Measurements from ENCODE around the gene PPP6R2.

PPP6R2 gene

GRCh38 chr22:50473088-50473487 is 130.0 kb downstream of the PPP6R2 start:
- no peak for ATAC-seq (replicated peaks)
- Mint-ChIP-seq H3K4me3 (peak overlapping the region; percentile 94 to 96), H3K27me3 (no peaks in the 10 kb centered on the region), H3K27ac (peak overlapping the region; percentile 95 to 96), H3K36me3 (ENCODE audit: insufficient read depth) (peaks cover 25% of the 10 kb centered on the region), H3K4me1 (ENCODE audit: low read depth in 2 of 2) (peaks cover 39 to 57% of the 10 kb centered on the region in 2 donors), H3K9me3 (no peaks in the 10 kb centered on the region)
- peak; percentile 38 to 46 (median 44) for DNase-seq

- peak overlapping the region; percentile 95 to 96 for H3K27ac Mint-ChIP-seq
- peaks cover 18% of the 10 kb centered on the region for H3K36me3 Mint-ChIP-seq (ENCODE audit: insufficient read depth)
- peaks cover 32 to 51% of the 10 kb centered on the region in 2 donors for H3K4me1 Mint-ChIP-seq (ENCODE audit: low read depth in 2 of 2)
- no peak for ATAC-seq (replicated peaks)
- no peak for DNase-seq
- H3K27me3 Mint-ChIP-seq = no peaks in the 10 kb centered on the region
- peak overlapping the region; percentile 94 to 96 for H3K4me3 Mint-ChIP-seq
- no peaks in the 10 kb centered on the region for H3K9me3 Mint-ChIP-seq
Measured at GRCh38 chr22:50473855-50474671, 130.9 kb downstream of the PPP6R2 start.

GRCh38 chr22:50474710-50475651 is 131.9 kb downstream of the PPP6R2 start, which contains the start of gene SBF1:
SBF1 (minus strand) TSS chr22:50475035; CDS start chr22:50474840, 195 bp downstream.
- peaks cover 0 to 1% of the 10 kb centered on the region in 2 donors for H3K27me3 Mint-ChIP-seq
- H3K27ac Mint-ChIP-seq = peak within 1 kb of the TSS; percentile 95 to 96
- peak; percentile 64 for ATAC-seq (replicated peaks)
- peak within 1 kb of the TSS; percentile 94 to 96 for H3K4me3 Mint-ChIP-seq
- peaks cover 12% of the 10 kb centered on the region for H3K36me3 Mint-ChIP-seq (ENCODE audit: insufficient read depth)
- peak; percentile 81 to 85 (median 85) for DNase-seq
- no peaks in the 10 kb centered on the region for H3K9me3 Mint-ChIP-seq
- peaks cover 26 to 45% of the 10 kb centered on the region in 2 donors for H3K4me1 Mint-ChIP-seq (ENCODE audit: low read depth in 2 of 2)

GRCh38 chr22:50475652-50476002 is 132.5 kb downstream of the PPP6R2 start:
- peak overlapping the region; percentile 69 to 94 for H3K4me3 Mint-ChIP-seq
- H3K27me3 Mint-ChIP-seq = peaks cover 0 to 6% of the 10 kb centered on the region in 2 donors
- peaks cover 11% of the 10 kb centered on the region for H3K36me3 Mint-ChIP-seq (ENCODE audit: insufficient read depth)
- H3K9me3 Mint-ChIP-seq = no peaks in the 10 kb centered on the region
- ATAC-seq (replicated peaks) (no peak), DNase-seq (no peak)
- peaks cover 20 to 42% of the 10 kb centered on the region in 2 donors for H3K4me1 Mint-ChIP-seq (ENCODE audit: low read depth in 2 of 2)
- peak overlapping the region; percentile 69 to 81 for H3K27ac Mint-ChIP-seq

- peaks cover 0 to 6% of the 10 kb centered on the region in 2 donors for H3K27me3 Mint-ChIP-seq
- H3K4me1 Mint-ChIP-seq (ENCODE audit: low read depth in 2 of 2) = peaks cover 16 to 31% of the 10 kb centered on the region in 2 donors
- H3K36me3 Mint-ChIP-seq (ENCODE audit: insufficient read depth) = peaks cover 11% of the 10 kb centered on the region
- ATAC-seq (replicated peaks) = no peak
- DNase-seq = no peak
- peak overlapping the region; percentile 57 to 69 for H3K4me3 Mint-ChIP-seq
- no peaks in the 10 kb centered on the region for H3K9me3 Mint-ChIP-seq
- peak overlapping the region; percentile 65 to 75 for H3K27ac Mint-ChIP-seq
Measured at GRCh38 chr22:50476868-50477267, 133.7 kb downstream of the PPP6R2 start.

- Mint-ChIP-seq H3K4me3 (no peak overlapping the region), H3K27me3 (peaks cover 0 to 6% of the 10 kb centered on the region in 2 donors), H3K9me3 (no peaks in the 10 kb centered on the region), H3K36me3 (ENCODE audit: insufficient read depth) (peaks cover 12% of the 10 kb centered on the region), H3K27ac (no peak overlapping the region), H3K4me1 (ENCODE audit: low read depth in 2 of 2) (peaks cover 14 to 22% of the 10 kb centered on the region in 2 donors)
- DNase-seq (no peak), ATAC-seq (replicated peaks) (no peak)
Measured at GRCh38 chr22:50477923-50478322, 134.8 kb downstream of the PPP6R2 start.

GRCh38 chr22:50479721-50480120 is 136.6 kb downstream of the PPP6R2 start:
- no peak for DNase-seq
- Mint-ChIP-seq H3K4me1 (ENCODE audit: low read depth in 2 of 2) (peaks cover 0 to 10% of the 10 kb centered on the region in 2 donors), H3K4me3 (peak overlapping the region; percentile 72 to 75), H3K27ac (no peak overlapping the region), H3K9me3 (no peaks in the 10 kb centered on the region), H3K36me3 (ENCODE audit: insufficient read depth) (peaks cover 6% of the 10 kb centered on the region), H3K27me3 (peaks cover 0 to 6% of the 10 kb centered on the region in 2 donors)
- ATAC-seq (replicated peaks) = no peak

GRCh38 chr22:50481045-50481439 is 137.9 kb downstream of the PPP6R2 start:
- peaks cover 2 to 14% of the 10 kb centered on the region in 2 donors for H3K27me3 Mint-ChIP-seq
- H3K27ac Mint-ChIP-seq = no peak overlapping the region
- ATAC-seq (replicated peaks) = no peak
- H3K4me1 Mint-ChIP-seq (ENCODE audit: low read depth in 2 of 2) = peaks cover 0 to 6% of the 10 kb centered on the region in 2 donors
- no peak for DNase-seq
- H3K9me3 Mint-ChIP-seq = no peaks in the 10 kb centered on the region
- H3K36me3 Mint-ChIP-seq (ENCODE audit: insufficient read depth) = peaks cover 6% of the 10 kb centered on the region
- peak overlapping the region; percentile 72 to 75 for H3K4me3 Mint-ChIP-seq

- peaks cover 5% of the 10 kb centered on the region for H3K36me3 Mint-ChIP-seq (ENCODE audit: insufficient read depth)
- ATAC-seq (replicated peaks) = peak; percentile 85
- H3K27me3 Mint-ChIP-seq = peaks cover 6 to 19% of the 10 kb centered on the region in 2 donors
- H3K4me1 Mint-ChIP-seq (ENCODE audit: low read depth in 2 of 2) = peaks cover 0 to 6% of the 10 kb centered on the region in 2 donors
- H3K9me3 Mint-ChIP-seq = no peaks in the 10 kb centered on the region
- no peak within 1 kb of the TSS for H3K27ac Mint-ChIP-seq
- DNase-seq = peak; percentile 42 to 56 (median 46)
- H3K4me3 Mint-ChIP-seq = peak within 1 kb of the TSS; percentile 72 to 75
Measured at GRCh38 chr22:50481440-50482106, 138.4 kb downstream of the PPP6R2 start, which contains the start of gene ADM2. ADM2 (plus strand) TSS chr22:50481543; CDS start chr22:50481848, 305 bp downstream.

GRCh38 chr22:50482107-50483074 is 139.3 kb downstream of the PPP6R2 start:
- H3K27me3 Mint-ChIP-seq = peaks cover 6 to 24% of the 10 kb centered on the region in 2 donors

GRCh38 chr22:50483106-50483505 is 140.0 kb downstream of the PPP6R2 start:
- Mint-ChIP-seq H3K4me1 (ENCODE audit: low read depth in 2 of 2) (peaks cover 0 to 6% of the 10 kb centered on the region in 2 donors), H3K27me3 (peaks cover 6 to 28% of the 10 kb centered on the region in 2 donors), H3K4me3 (peak overlapping the region in 1 of 2 donors; percentile 12), H3K36me3 (ENCODE audit: insufficient read depth) (peaks cover 3% of the 10 kb centered on the region), H3K27ac (no peak overlapping the region), H3K9me3 (no peaks in the 10 kb centered on the region)
- ATAC-seq (replicated peaks) = no peak
- DNase-seq = no peak

More at GRCh38 chr22:50482107-50483074, 139.3 kb downstream of the PPP6R2 start:
- no peak for ATAC-seq (replicated peaks)
- Mint-ChIP-seq H3K4me1 (ENCODE audit: low read depth in 2 of 2) (peaks cover 0 to 6% of the 10 kb centered on the region in 2 donors), H3K9me3 (no peaks in the 10 kb centered on the region), H3K36me3 (ENCODE audit: insufficient read depth) (peaks cover 3% of the 10 kb centered on the region), H3K4me3 (peak overlapping the region; percentile 69 to 72), H3K27ac (no peak overlapping the region)
- no peak for DNase-seq

GRCh38 chr22:50483556-50483955 is 140.4 kb downstream of the PPP6R2 start:
- peaks cover 6 to 28% of the 10 kb centered on the region in 2 donors for H3K27me3 Mint-ChIP-seq
- H3K4me3 Mint-ChIP-seq = no peak overlapping the region
- H3K36me3 Mint-ChIP-seq (ENCODE audit: insufficient read depth) = peaks cover 3% of the 10 kb centered on the region
- peaks cover 0 to 6% of the 10 kb centered on the region in 2 donors for H3K4me1 Mint-ChIP-seq (ENCODE audit: low read depth in 2 of 2)
- no peaks in the 10 kb centered on the region for H3K9me3 Mint-ChIP-seq
- no peak overlapping the region for H3K27ac Mint-ChIP-seq
- no peak for DNase-seq
- no peak for ATAC-seq (replicated peaks)

Data from effector memory CD8-positive, alpha-beta T cell (primary cell).